Endometrial microvascular endothelial cells (primary cell): Measurements from ENCODE around the gene FLRT2. TPM values are rescaled to one million over a fixed set of nuclear protein-coding genes. Genes with fewer than 3 reads are reported as not detected.

Source experiments
- in situ Hi-C: cut with HindIII; loops from 2 replicates; pipeline ENCODE4 v1.10.0; 2017; ENCODE audit warnings: low sequenced_read_pairs, low pct_unique_long_range_greater_than_20kb; ENCODE audit errors: inconsistent ontology term
- total RNA-seq: library from RNA; depleted of rRNA; stranded (reverse); fragments of >200 nt; gene quantifications from one replicate; pipeline ENCODE4 v1.2.3, GENCODE V29; 2015; ENCODE audit errors: inconsistent ontology term

The FLRT2 gene
- total RNA-seq, 1 donor from 2014 or later = 20.8 TPM

DNA sequence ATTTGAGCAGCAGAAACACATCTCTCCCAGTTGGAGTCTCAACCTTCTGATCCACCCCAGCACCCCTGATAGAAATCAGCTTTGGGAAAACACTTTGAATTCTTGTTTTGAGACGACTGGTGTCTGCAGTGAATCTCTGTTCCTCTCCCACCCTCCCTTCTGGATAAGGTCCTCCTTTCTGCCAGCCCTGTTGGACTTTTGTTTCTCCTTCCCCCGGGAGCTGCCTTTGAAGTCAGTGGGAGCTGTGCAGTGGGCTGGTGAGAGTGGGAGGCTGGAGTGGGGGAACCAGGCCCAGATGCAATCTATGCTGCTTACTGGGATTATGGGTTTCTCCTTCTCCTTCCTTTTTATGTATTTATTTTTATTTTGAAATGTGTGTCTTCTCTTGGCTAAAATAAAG lies 49.0 kb downstream of the FLRT2 start:
- in situ Hi-C loops = no loop called here

DNA sequence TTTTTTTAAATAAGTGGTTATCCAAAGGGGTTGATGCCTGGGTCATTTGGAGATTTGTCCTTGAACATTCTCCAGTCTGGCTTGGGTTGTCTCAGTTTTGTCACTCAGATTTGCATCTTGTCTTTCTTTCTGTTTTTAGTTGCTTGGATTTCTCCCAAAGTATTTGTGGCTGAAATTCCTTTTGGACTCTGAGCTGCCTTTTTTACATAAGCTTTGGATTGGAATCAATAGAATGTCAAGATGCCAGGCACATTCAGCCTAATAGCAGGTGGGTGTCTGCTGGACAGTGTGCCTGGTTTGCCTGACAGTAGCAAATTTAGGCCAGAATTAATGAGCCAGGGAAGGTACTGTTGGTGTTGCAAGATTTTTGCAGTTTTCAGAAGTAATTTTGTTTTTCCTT lies 50.0 kb downstream of the FLRT2 start:
- in situ Hi-C loops = no loop called here

DNA sequence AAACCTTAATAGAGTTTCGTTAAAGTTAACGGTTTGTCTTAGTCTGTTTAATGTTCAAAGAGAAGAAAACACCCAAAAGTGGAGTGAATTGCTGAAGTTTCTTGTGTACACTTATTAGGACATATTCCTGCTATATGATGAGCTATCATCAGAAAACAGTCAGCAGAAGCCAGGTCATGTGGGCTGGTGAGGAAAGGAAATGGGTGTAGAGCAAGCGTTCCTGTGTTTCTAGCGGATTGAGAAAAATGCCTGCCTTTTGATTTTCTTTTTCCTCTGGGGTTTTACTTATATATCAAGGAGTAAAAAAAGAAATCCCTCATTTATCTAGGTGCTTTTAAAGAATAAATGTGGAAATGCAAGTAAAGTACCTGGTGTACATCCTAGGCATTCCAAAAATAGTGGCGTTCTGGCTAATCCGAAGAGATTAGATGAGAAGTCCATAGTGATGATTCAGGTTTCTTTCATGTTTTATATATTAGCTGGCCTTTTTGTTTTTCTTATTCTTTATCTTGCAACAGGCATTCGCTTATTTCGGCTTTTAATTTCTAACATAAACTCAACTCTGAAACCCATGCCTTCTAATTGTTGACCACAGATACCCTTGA lies 50.7 kb downstream of the FLRT2 start:
- in situ Hi-C loops = no loop called here

- in situ Hi-C loops = no loop called here
Observed at GRCh38 chr14:85581691-85582090, 51.7 kb downstream of the FLRT2 start.

DNA sequence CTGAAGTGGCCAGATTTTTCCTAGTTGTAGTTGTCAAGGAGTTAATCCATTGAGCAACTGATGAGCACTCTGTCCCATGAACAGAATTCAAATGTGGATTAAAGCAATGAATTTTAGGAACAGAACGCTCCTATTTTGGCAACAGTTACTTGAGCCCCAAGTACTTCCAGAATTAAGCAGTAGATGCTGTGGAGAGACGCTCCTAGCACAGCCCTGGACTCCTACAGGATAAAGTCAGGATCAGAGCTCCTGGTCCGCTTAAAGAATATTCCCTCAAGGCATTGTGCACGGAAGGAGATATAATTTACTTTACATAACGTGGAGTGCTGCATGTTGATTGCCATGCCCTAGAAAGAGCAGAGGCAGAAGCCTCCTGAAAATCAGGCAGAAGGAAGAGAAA lies 53.4 kb downstream of the FLRT2 start:
- in situ Hi-C loops = no loop called here

- in situ Hi-C loops = no loop called here
Observed at GRCh38 chr14:85584481-85584880, 54.5 kb downstream of the FLRT2 start.

GRCh38 chr14:85587151-85587711 lies 57.3 kb downstream of the FLRT2 start:
- in situ Hi-C loops = no loop called here

- in situ Hi-C loops = no loop called here
Observed at GRCh38 chr14:85590784-85591183, 60.8 kb downstream of the FLRT2 start.

DNA sequence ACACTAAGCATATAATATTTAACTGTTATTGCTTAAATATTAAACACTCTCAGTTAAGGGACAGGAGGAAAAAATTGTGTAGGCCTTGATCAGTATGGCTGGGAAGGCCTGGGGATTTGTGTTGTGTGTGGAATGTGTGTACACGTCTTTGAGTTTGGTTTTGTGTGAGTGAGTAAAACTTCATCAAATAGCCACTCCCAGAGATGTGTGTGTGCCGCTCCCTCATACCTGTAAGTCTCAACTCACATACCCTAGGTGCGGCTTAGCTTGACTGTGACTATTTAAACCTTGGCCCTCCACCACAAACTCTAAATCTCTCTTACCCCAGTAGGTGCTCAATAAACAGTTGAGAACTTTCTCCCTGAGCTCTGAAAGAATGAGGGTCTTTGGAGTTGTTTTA lies 64.3 kb downstream of the FLRT2 start:
- in situ Hi-C loops = no loop called here

- in situ Hi-C loops = no loop called here
Observed at GRCh38 chr14:85595981-85596380, 66.0 kb downstream of the FLRT2 start.

DNA sequence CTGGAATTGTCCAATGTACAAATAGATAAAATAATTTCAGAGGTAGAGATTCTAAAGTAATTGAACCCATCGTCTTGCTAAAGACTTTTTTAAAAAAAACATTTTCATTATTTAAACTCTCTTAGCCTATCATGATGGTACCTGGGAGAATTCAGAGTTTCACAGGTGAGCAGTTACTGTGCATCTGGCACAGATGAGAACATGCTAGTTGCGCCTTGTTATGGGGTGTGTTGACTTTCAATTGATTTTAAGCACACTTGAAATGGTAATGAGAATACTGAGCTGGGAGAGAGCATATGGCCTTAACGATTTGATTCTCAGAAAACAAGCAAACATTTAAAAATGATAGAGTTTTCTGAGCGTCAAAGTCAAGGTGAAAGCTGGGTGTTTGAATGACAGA lies 66.6 kb downstream of the FLRT2 start:
- in situ Hi-C loops = no loop called here

DNA sequence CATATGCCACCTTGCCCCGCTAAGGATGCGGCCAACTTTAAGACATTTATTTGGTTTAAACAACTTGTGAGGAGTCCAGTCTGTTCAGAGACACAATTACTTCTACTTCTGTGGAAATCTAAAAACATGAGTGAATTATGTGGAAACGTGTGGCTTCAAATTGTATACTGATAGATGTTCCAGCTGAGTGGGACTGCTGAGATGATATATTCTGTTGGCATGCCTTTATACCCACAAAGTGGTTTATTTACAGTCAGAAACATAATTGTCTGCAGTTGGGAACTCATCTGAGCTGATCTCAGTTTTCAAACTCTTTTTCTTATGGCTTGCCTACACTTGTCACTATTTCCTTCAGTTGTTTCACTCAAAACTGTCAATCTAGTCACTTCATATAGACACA lies 67.8 kb downstream of the FLRT2 start:
- in situ Hi-C loops = no loop called here

DNA sequence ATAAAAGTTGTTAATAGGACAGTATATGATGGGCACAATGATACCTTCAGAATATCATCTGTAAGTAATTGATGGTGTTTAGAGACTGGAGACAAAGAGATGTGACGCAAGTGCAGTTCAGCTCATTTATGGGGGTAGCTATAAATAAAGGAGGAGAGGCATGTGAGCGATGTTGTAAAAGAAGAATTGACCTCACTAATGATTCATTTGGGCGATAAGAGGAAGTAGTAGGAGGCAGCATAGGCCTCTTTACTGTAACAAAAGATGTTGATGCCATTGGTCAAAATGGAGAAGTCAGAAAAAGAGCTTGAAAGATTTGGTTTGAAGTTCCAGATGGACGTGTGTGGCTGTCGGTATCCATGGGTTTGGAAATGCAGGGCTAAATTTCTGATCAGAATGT lies 70.0 kb downstream of the FLRT2 start:
- in situ Hi-C loops = no loop called here

DNA sequence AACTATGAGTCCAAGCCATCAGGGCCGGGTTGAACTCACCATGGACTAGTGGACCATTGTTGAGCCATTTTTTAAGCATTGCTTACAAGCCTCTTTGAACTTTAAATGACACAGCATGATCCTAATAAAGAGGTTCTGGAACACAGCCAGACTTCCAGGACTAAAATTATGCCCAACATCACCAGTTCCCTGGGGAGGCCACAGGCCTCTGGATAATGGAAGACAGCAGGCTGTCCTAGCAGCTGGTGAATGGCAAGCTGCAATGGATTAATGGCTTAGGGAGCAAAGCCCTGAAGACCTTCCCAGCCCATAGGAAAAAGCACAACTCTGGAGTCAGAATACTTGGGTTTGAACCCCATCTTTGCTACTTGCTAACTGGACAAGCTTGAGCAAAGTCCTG lies 71.3 kb downstream of the FLRT2 start:
- in situ Hi-C loops = no loop called here

GRCh38 chr14:85601690-85602089 lies 71.7 kb downstream of the FLRT2 start:
- in situ Hi-C loops = no loop called here

- in situ Hi-C loops = no loop called here
Observed at GRCh38 chr14:85602345-85602744, 72.4 kb downstream of the FLRT2 start.

- in situ Hi-C loops = no loop called here
Observed at GRCh38 chr14:85604021-85604420, 74.1 kb downstream of the FLRT2 start.

DNA sequence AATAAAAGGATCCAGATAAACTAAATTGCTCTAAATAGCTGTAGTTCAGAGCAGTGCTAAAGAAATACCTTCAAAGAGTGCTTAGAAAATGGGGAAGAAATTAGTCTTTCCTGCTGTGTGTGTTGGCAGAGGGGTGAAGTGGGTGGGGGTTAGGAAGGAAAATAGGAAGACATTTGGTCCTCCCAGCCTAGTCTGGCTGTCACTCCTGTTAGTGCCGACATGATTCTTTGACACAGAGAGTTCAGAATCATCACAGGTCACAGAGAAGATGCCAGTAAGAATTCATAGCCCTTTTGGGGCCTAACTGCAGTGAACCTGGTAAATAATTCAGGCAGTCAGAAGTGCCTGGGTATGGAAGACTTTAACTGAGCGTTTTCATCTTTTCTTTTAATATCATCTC lies 74.8 kb downstream of the FLRT2 start:
- in situ Hi-C loops = no loop called here

- in situ Hi-C loops = no loop called here
Observed at GRCh38 chr14:85607651-85608081, 77.7 kb downstream of the FLRT2 start.

GRCh38 chr14:85613496-85613895 lies 83.6 kb downstream of the FLRT2 start:
- in situ Hi-C loops = no loop called here

- in situ Hi-C loops = no loop called here
Observed at GRCh38 chr14:85616386-85616885, 86.5 kb downstream of the FLRT2 start.
